ENCODE data around the gene REV3L. TPM values are rescaled to one million over a fixed set of nuclear protein-coding genes. Genes with fewer than 3 reads are reported as not detected.

Gene REV3L
- total RNA-seq, 1 donor from 2014 or later, result 14.2 TPM

GRCh38 chr6:111474771-111475170, 8.2 kb downstream of the REV3L start:
- no peak for DNase-seq (ENCODE audit: low read depth)
- H3K4me3 ChIP-seq (ENCODE audit: low read depth, low read length), result no peak overlapping the region
- TF ChIP-seq, protein P1, sequence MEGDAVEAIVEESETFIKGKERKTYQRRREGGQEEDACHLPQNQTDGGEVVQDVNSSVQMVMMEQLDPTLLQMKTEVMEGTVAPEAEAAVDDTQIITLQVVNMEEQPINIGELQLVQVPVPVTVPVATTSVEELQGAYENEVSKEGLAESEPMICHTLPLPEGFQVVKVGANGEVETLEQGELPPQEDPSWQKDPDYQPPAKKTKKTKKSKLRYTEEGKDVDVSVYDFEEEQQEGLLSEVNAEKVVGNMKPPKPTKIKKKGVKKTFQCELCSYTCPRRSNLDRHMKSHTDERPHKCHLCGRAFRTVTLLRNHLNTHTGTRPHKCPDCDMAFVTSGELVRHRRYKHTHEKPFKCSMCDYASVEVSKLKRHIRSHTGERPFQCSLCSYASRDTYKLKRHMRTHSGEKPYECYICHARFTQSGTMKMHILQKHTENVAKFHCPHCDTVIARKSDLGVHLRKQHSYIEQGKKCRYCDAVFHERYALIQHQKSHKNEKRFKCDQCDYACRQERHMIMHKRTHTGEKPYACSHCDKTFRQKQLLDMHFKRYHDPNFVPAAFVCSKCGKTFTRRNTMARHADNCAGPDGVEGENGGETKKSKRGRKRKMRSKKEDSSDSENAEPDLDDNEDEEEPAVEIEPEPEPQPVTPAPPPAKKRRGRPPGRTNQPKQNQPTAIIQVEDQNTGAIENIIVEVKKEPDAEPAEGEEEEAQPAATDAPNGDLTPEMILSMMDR (conservative IDR thresholded peaks at IDR 0.05; ENCODE audit: low read depth, low read length), result no peak

GRCh38 chr6:111474106-111474505, 8.9 kb downstream of the REV3L start:
- DNase-seq (ENCODE audit: low read depth), result no peak
- no peak overlapping the region for H3K4me3 ChIP-seq (ENCODE audit: low read depth, low read length)
- TF ChIP-seq, protein P1 (conservative IDR thresholded peaks at IDR 0.05; ENCODE audit: low read depth, low read length), result no peak

- H3K4me3 ChIP-seq (ENCODE audit: low read depth, low read length), result no peak overlapping the region
- TF ChIP-seq, protein P1 (conservative IDR thresholded peaks at IDR 0.05; ENCODE audit: low read depth, low read length), result no peak
- DNase-seq (ENCODE audit: low read depth), result no peak
Measured at GRCh38 chr6:111472933-111473435, 10.0 kb downstream of the REV3L start.

- DNase-seq (ENCODE audit: low read depth), result no peak
- TF ChIP-seq, protein P1 (conservative IDR thresholded peaks at IDR 0.05; ENCODE audit: low read depth, low read length), result no peak
- no peak overlapping the region for H3K4me3 ChIP-seq (ENCODE audit: low read depth, low read length)
Measured at GRCh38 chr6:111471958-111472357, 11.1 kb downstream of the REV3L start.

DNA sequence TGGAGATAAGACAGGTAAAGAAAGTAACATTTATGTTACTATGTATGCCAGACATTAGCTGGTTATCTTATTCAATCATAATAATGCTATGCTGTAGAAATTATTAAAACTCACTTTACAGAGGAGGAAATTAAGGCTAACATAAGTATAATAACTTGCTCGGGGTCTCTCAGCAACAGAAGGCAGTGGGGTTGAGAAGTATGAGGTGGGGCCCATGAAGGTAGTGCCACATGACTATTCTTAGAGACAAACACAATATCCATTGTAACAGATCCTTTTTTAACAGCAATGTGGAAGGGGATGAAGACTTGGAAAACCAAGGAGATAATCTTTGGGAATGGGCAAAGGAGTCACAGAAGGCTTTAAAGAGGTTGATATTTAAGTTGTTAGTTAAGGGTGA, 11.5 kb downstream of the REV3L start:
- TF ChIP-seq, protein P1 (conservative IDR thresholded peaks at IDR 0.05; ENCODE audit: low read depth, low read length), result no peak
- DNase-seq (ENCODE audit: low read depth), result no peak
- H3K4me3 ChIP-seq (ENCODE audit: low read depth, low read length), result no peak overlapping the region

DNA sequence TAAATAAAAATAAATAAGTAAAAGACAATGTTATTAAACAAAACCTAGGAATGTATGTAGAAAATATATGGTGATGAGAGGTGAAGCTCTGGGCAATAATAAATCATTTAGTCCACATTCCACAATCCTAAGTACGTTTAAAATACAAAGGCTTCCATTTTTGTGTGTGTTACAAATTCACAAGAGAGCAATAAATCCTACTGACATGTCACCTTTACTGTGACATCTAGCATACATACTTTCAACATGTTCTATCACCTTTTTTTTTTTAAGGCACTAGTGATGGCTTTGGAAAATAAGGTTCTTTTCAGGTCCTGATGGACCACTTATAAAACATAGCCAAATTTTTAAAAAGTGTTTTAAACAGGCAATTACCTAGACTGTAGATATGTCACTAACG, 12.0 kb downstream of the REV3L start:
- no peak for DNase-seq (ENCODE audit: low read depth)
- TF ChIP-seq, protein P1 (conservative IDR thresholded peaks at IDR 0.05; ENCODE audit: low read depth, low read length), result no peak
- no peak overlapping the region for H3K4me3 ChIP-seq (ENCODE audit: low read depth, low read length)

DNA sequence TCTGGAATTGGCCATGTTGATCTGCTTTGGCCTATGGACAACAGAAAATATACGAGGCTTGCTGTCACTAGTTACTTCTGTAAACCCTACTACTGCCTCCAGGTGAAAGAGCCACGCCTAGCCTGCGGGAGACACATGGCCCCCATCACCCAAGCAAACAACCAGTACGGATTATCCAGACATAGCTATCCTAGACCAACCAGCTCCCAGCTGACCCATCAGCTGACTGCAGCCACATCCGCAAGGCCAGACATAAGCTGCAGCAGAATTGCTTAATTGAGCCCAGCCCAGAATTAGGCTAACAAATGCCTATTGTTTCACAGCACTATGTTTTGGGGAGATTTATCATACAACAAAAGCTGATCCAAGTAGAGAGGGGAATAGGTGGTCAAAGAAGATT, 13.5 kb downstream of the REV3L start:
- TF ChIP-seq, protein P1 (conservative IDR thresholded peaks at IDR 0.05; ENCODE audit: low read depth, low read length), result no peak
- no peak overlapping the region for H3K4me3 ChIP-seq (ENCODE audit: low read depth, low read length)
- DNase-seq (ENCODE audit: low read depth), result no peak
